Posterior cingulate gyrus (tissue), 11 donors: Measurements from ENCODE around the gene CANT1.

Experiments
- DNase-seq, 10 donors: peaks; one replicate each; pipeline versions ENCODE4 v3.0.0 to v3.0.0-alpha.2; 2020 to 2021; ENCODE audit warnings: mixed read lengths in 3 of 10
- intact Hi-C: fragments of 100-400 bp; cut with DNase I; formaldehyde crosslinking; loops from one replicate; pipeline ENCODE4 v1.15.1; 2023

Gene CANT1

GRCh38 chr17:79029327-79030009, 19.9 kb upstream of the CANT1 start:
- intact Hi-C loops, result no loop called here
- peak in 2 of 10 donors; percentile 21 to 63 for DNase-seq

GRCh38 chr17:79028496-79029326, 19.1 kb upstream of the CANT1 start:
- intact Hi-C loops, result no loop called here
- peak in 1 of 10 donors; percentile 37 for DNase-seq

- DNase-seq, result peak in 2 of 10 donors; percentile 56 to 77
Observed at GRCh38 chr17:79027925-79028491, 18.4 kb upstream of the CANT1 start.

GRCh38 chr17:79027274-79027924, 17.8 kb upstream of the CANT1 start:
- peak in 3 of 10 donors; percentile 4 to 67 (median 27) for DNase-seq
- intact Hi-C loops, result no loop called here

More at GRCh38 chr17:79027925-79028491, 18.4 kb upstream of the CANT1 start:
- intact Hi-C loops, result no loop called here

- DNase-seq, result peak in 2 of 10 donors; percentile 54 to 68
Observed at GRCh38 chr17:79026376-79027273, 17.1 kb upstream of the CANT1 start.

GRCh38 chr17:79024901-79025737, 15.6 kb upstream of the CANT1 start:
- intact Hi-C loops, result loop anchor here (5.0 kb wide), 1 partner anchor 367 kb away; no protein-coding TSS in a partner anchor
- peak in 2 of 10 donors; percentile 66 to 71 for DNase-seq

More at GRCh38 chr17:79026376-79027273, 17.1 kb upstream of the CANT1 start:
- intact Hi-C loops, result no loop called here

GRCh38 chr17:79023886-79024771, 14.6 kb upstream of the CANT1 start, which contains the start of gene C1QTNF1:
C1QTNF1 (plus strand) TSS chr17:79024169; CDS start chr17:79043969, 19,800 bp downstream.
- peak in 5 of 10 donors; percentile 32 to 84 (median 81) for DNase-seq
- intact Hi-C loops, result loop anchor here (5.0 kb wide), 1 partner anchor 368 kb away; no protein-coding TSS in a partner anchor

GRCh38 chr17:79023180-79023705, 13.7 kb upstream of the CANT1 start:
- DNase-seq, result no peak
- intact Hi-C loops, result loop anchor here (5.0 kb wide), 1 partner anchor 369 kb away; no protein-coding TSS in a partner anchor

- peak in 2 of 10 donors; percentile 56 to 77 for DNase-seq
- intact Hi-C loops, result loop anchor here (5.0 kb wide), 1 partner anchor 370 kb away; no protein-coding TSS in a partner anchor
Observed at GRCh38 chr17:79022507-79022991, 13.0 kb upstream of the CANT1 start.

GRCh38 chr17:79021929-79022328, 12.4 kb upstream of the CANT1 start:
- DNase-seq, result peak in 1 of 10 donors; percentile 31
- intact Hi-C loops, result loop anchor here (5.0 kb wide), 1 partner anchor 370 kb away; no protein-coding TSS in a partner anchor

GRCh38 chr17:79020631-79021301, 11.2 kb upstream of the CANT1 start:
- intact Hi-C loops, result loop anchor here (5.0 kb wide), 1 partner anchor 372 kb away; no protein-coding TSS in a partner anchor
- peak in 1 of 10 donors; percentile 20 for DNase-seq

- DNase-seq, result peak in 5 of 10 donors; percentile 35 to 87 (median 56)
- intact Hi-C loops, result loop anchor here (5.0 kb wide), 1 partner anchor 372 kb away; no protein-coding TSS in a partner anchor
Observed at GRCh38 chr17:79019632-79020584, 10.3 kb upstream of the CANT1 start.

- no peak for DNase-seq
- intact Hi-C loops, result no loop called here
Observed at GRCh38 chr17:79019261-79019631, 9.7 kb upstream of the CANT1 start.

- intact Hi-C loops, result no loop called here
- DNase-seq, result peak in 1 of 10 donors; percentile 26
Observed at GRCh38 chr17:79018370-79018695, 8.8 kb upstream of the CANT1 start.
